ENCODE data around the gene RIIAD1.
"Not testable (repeated sequence)": the region's sequence is repeated elsewhere in the genome, so short reads cannot be mapped to it uniquely, and the experiment has no call there.

RIIAD1 gene

DNA sequence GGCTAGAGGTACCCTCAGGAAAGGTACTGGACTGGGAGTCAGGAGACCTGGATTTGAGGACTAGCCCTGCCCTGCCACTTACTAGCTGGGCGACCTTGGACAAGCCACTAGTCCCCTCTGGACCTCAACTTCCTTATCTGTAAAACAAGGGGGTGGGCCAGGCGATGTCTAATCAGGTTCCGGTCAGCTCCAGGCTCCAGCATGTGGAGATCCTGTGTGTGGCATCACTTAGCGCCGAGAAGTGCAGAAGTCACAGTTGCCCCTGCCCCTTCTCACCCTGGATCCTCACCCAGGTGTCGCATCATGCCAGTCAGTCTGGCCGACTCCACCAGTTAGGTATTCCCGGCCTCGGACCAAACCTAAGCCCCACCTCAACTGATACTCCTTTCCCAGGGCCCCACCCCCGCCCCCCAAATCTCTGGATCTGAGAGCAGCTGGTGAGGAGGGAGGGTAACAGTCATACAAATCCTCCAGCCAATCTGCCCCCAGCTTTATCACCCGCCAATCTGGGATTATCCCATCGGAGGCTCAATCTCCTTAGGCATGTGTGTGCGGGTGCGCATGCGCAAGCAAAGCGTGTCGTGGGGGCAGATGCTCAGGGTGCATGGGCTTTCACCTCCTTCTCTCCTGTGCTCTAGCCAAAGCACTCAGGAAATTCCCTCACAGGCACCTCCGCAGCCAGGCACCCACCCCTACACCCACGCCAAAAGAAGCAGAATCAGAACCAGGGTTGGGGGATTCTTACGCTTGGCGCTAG is 10.1 kb upstream of the RIIAD1 start:
- no peak for DNase-seq

DNA sequence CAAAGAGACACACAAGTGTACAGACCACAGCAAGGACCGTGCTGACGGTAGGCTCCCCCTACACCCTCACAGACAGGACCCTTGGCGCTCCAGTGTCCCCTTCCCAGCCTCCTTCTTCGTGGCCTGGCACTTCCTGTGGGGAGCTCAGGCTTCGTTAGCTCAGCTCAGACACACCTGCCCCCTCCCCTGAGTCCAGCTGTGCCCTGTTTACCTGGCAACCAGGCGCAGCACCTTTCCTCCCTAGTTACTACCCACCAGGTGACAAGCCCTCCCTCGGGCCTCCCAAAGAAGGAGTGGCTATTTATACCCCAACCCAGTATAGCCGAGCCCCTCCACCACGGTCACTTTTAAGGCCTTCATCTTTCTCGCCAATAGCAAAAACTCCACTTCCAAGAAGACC is 9.4 kb upstream of the RIIAD1 start:
- DNase-seq, result no peak

DNA sequence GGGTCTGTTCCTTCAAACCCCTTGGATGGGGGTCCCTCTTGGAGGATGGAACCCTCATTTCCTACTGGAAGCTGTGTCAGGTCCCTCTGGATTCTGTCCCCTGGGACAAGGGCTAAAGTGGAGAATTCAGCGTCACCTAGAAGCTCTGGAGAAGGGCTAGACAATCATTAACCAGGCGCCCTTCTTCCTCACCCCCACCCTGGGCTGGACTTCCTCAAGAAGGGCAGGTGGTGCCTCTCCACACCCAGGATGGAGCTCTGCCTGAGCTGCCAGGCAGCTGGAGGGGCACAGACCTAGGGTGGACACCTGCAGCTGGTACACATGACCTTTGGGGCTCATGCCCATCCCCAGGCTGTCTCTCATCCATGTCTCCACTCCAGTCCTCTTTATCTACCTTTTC is 8.3 kb upstream of the RIIAD1 start:
- DNase-seq, result no peak

DNA sequence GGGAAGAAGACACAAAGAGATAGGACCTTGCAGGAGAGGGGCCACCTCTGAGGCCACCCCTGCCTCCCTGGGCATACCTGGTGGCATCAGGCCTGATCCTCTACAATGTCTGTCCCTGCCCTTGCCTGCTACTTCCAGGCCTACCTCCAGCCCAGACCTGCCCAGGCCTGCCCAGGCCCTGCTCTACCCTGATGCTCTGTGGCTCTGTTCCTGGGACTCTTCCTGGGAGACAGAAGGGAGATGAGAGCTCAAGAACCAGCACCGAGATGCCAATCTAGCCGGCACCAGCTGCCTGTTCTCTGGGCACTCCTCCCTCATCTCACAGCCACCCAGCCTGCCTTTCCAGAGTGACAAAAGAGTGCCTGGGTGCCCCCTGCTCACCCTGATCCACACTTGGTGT is 7.4 kb upstream of the RIIAD1 start:
- DNase-seq, result no peak

DNA sequence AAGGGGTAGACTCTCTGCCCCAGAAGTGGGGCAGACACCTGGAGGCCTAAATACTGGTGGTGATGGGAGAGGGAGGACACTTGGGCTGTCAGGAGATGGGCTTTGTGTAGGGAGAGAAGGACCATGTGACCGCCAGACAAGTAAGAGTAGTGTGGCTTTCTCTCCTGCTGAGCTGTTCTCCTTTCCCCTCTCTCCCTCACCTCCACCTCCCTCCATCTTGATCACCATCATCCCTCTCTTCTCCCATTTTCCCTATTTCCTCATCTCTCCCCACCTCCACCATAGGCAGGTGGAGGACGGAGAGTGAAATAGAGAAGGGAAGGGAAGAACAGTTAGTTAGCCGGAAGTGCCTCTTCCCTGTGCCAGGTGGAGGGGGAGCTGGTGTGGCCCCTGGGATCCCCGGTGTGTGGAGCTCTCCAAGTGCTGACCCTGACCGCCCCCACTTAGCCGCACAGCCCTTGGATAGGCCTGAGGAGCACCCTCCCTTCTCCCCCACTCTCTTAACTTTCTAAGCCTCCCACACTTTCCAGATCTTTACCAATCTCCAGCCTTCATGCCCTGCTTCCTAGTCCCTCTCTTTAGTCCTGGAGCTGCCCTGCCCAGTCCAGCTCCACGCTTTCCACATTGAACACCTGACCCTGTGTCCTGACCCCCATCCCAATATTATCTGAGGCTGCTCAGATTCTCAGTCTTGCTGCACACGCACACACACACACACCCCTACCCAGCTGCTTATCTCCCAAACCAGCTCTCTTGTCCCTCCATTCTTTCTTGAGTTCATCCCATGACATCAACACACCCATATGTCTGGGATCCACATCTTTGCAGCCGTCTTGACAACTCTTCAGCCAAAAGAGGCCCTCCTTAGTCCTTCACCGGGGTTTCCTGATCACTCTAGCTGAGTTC is 6.2 kb upstream of the RIIAD1 start:
- no peak for DNase-seq

DNA sequence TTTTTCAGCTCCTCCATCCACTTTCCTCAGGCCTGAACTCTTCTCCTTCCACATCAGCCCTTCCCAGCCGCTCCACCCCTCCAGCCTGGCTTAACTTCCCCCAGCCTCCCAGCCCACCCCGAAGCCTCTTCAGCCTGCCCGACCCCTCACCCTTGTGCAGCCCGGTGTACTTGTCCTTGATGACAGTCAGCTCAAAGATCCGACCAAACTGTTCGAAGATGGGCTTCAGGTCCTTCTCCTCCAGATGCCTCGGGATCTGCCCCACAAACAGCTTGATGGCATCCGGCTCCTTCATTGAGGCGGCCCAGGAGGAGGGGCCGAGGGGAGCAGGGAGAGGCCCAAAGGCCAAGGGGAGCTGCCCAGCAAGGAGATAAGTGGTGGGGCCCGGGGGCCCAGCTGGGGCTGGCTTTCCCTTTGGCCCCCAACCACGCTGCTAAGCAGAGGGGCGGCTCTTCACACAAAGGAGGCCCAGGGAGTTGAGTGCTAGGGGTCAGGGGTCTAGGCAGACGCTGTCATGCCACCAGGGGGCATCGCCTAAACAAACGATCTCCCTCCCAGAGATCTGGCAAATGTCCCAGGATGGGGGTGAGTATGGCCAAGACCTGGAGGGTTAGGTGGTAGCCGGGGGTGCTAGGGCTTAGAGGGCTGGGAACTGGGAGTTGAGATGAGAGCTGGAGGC is 5.5 kb upstream of the RIIAD1 start:
- no peak for DNase-seq

DNA sequence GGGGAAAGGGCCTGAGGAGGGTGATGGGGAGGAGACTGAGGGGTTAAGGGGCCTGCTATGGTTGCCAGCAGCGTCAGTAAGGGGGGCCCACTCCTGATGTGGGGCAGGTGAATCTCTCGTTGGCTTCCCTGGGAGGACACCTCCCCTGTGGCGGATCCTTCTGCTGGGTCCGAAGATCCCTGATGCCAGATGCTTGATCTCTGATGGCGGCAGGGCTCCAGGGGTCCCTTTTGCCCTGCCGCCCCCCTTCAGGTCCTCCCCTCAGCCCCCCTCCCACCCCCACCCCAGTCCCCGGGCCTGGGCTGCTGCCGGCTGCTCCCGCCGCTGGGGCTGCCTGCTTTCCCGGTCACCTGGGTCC is 4.9 kb upstream of the RIIAD1 start:
- DNase-seq, result no peak

DNA sequence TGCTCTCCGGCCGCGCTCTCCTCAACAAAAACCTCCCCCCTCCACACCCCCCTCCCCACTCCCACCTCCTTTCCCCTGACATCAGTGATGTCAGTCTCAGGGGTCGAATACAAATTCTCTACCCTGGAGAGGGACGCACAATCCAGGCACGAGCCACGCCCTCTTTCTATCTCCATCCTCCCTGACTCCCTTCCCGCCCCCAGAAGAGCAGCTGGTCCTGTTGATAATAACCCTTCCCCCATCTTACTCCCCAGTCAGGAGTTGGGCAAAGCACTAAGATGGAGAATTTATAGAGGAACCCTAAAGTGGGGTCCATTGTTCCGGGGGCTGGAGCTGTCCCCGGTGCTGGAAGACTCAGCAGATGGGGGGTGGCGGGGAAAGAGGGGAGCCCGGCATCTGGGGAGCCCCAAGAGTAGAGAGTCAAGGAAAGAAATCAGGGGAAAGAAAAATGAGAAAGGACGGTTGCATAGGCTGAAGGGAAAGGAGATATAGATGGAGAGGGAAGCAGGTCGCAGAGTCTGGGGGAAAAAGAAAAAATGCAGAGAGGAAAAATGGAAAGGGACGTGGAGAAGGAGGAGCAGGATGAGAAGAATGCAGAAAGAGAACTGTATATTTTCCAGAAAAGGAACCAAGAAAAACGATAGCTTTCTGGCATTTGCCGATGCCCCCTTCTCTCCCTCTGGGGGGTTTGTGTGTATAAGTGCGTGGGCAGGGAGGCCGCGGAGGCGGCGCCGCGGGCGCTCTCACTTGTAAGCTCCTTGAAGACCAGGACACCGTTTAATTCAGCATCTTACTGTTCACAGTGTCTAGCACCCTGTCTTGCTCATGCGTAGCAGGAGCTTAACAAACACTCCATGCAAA is 4.3 kb upstream of the RIIAD1 start, which contains the start of gene CELF3:
TSS of gene CELF3 (minus strand) at position 33 of the 861 bp plus-strand sequence. CDS start 783 bp downstream, outside the sequence.
- no peak for DNase-seq

DNA sequence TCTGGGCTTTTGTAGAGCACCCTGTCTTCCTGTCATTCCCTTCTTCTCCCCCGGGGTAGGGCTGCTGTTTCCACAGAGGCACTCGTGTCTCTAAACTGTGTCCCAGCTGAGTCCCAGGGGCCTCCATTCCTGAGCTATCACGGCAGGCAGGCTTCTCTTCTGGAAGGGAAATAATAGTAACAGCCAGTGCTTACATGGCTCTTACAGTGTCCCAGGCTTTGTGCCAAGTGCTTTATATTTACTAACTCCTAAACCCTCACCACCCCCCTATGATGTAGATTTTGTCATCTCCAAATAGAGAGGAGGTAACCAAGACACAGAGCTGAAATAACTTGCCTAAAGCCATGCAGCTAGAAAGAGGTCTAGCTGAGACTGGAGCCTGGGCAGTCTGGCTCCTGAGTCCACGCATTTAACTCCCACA is 3.3 kb upstream of the RIIAD1 start:
- no peak for DNase-seq

DNA sequence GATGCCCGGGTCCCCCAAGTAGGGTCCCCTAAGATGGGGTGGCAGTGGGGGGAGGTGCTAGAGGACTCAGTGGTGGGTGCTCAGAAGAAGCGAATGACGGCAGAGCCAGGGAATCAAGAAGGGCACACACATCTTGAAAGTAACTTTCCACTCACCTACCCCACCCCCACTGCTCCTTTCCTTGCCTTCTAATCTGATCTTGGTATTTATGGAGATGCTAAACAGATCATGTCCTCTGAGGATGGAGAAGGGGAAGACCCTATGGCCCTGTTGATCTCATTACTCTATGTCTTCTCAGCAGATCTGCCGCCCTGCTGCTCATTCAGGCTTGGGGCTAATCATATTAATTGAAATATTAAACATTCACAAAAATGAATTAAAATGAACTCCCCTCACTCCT is 2.7 kb upstream of the RIIAD1 start:
- DNase-seq, result no peak

DNA sequence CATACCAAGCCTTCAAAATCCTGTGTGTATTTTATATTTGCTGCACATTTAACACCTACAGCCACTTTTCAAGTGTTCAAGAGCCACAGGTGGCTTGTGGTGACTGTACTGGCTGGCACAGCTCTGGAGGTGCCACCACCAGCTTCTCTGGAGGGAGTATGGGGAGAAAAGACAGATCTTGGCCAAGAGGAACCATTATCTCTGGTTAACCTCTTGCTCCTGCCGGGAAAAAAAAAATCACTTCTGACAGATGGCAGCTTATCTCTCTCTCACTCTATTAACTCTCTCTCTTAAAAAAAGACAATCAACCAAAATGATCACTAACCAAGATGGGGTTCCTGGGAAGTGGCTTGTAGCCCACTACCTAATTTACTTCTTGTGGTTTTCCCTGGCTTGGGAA is 1.2 kb upstream of the RIIAD1 start:
- no peak for DNase-seq

DNA sequence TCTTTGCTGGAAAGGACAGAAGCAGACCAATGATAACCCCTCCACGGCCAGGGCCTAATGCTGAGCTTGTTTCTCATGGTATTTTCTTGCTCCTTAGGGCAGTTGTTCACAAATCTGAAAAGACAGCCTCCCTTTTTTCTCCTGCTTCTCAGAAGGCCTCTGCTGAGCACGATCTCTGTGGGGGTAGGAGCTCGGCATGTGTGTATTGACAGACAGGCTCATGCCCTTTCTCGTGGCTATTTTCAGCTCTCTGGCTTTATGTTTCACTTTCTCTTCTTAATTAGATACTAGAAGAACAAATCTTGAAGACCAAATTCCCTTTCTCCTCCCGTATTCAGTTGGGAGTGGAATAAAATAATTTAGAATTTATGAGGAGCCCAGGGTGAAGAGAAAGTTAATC is 768 bp upstream of the RIIAD1 start:
- DNase-seq, result no peak

DNA sequence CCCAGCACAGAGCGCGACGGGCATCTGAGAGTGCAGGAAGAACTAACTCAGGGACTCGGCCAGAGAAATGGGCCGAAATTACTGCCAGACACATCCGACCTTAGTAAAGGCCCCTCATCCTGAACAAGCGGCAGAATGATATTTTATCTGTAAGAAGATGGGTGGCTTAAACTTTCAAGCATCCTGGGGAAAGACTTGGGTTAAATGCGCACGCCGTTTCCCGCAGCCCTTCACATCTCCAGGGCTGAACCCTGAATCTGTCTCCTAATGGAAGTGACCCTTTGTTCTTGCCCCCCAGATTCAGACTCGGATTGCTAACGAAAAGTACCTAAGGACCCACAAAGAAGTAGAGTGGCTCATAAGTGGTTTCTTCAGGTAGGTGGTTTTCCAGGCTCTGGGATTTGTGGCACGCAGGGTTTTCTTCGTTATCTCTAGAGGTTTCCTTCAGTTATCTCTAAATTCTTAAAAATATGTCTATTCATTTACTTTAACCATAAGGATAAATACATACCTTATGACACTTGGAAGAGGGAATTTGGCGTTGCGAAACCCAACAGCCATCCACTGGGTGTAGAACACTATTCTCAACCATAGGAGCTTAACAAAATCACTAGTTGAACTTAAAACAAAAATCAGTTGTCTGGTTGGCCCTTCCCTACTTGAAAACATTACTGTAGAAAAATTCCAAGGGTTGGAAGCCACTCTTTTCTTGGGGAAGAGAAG is 627 bp downstream of the RIIAD1 start:
- DNase-seq, result no peak

DNA sequence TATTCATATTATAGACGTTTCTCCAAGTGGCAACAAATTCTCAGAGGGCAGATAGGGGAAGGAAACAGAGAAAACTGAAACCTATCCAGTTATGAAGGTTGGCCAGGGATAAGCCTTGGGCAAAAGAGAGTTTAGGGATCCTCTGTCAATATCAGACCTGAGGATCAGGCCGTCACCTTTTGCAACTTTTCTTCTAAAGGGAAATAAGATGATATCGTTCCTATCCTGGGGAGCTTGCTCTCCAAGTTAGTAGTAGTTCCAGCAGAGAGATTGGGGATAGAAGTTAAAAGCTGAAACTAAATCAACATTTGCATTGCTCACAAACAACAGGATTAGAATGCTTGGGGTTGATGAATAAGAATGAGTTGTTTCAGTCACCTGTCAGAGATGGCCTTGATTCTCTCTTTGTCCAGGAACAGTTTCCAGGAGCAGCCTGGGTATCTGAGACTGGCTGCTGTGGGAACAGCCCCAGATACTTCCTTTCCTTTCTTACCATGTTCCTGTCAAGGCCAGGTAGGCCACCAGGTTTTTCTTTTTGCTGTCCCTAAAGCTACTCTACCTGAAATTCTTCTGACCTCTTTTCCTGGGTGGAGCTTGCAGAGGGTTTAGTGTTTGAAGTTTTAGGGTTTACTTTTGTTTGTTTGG is 2.5 kb downstream of the RIIAD1 start:
- DNase-seq, result no peak

DNA sequence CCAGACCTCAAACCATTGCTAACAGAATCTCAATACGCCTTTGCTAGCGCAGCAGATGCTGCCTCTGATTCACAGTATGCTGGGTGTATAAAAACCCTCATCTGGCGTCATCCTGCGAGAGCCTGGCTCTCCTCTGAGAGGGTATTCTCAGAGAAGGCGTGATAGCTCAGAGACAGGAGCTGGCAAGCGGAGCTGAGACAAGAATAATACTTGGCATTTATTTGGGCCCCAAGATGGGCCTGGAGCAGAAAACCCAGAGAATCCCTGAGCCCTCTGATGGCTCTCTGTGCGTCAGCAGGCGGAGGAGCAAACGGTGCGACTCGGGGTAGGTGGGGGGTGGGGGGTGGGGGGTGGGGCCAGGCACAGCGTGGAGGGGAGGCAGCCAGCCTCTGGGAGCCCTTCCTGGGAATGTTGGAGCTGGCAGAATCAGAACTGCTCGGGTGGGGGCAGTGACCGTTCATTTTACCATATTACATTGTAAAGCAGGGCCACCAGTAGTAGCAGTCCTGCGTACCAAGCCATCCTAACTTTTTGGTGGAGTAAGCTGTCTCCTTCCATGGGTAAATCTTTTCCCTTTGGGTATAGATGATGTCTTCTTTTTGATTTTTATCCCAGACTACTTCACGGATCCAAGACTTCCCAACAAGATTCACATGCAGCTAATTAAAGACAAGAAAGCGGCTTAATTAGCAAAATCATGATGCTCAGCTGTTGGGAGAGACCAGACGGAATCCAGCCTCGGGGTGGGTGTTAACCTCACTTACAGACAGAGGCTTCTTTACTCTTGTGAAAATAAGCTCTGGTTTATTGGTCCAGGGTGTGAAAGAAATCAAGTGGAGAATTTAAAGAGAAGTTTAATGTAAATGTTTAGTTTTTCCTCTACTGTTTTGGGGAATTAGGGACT is 7.1 kb downstream of the RIIAD1 start:
- DNase-seq, result no peak

DNA sequence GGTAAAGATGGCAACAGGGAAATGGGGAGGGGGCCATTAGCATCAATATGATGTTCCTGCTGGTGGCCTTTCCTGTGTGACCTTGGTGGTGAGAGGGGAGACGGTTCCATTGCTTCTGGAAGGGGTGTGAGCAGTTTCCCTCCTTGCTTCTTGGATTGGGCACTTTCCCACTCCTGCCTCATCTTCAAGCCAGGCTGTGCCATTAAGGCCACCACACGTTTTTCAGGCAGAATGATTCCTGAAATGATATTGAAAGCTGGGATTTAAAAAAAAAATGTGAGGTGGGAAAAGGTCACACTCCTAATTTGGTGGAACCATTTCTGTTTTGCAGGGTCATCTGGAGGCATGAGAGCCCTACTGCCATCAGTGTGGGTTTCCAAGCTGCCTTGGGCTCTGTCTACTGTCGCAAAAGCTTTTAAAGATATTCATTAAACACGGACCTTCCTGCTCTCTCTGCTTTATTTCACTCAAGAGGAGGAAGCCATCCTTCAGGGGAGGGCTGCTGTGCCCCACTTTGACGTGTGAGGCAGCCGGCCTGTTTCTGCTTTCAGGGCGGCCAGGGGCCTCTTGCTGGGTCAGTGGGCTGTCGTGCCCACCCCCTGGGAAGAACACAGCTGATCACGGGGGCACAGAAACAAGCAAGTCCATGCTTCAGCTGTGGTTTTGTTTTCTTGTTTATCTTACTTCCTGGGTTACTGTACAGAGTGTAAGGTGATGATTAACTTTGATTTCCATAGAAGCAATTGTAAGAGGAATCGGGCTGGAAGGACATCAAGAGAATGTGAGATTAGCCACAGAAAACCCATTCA is 8.0 kb downstream of the RIIAD1 start:
- DNase-seq, result no peak

DNA sequence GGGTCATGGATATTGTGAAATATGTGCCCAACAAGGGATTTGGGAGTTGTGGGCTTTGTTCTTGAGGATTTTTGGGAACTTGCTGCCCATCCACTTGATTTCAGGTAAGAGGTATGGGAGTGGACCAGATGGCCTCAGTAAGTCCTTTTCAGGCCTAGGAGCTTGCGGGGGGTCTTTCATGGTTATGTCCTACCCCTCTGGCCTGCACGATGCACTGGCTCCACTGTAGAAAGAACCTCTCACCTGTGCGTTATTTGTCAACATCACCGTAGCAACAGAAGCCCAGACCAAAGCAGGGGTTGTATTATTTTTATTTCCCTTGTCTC is 8.6 kb downstream of the RIIAD1 start:
- no peak for DNase-seq

DNA sequence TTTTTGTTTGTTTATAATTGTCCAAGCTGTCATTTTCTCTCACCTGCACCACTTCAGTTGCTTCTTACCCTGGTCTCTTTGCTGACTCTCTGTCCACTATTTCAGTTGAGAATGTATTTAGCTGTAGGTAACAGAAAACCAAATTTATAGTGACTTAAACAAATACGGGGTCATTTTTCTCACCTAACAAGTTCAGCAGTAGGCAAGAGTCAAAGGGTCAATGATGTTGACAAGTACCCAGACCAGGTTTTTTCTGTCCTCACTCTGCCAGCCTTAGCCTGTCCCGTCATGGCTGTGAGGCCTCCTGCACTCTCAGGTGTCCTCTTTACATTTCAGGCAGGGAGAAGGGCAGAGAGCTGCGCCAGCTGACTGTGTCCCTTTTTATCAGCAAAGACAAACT is 11.8 kb downstream of the RIIAD1 start:
- no peak for DNase-seq

DNA sequence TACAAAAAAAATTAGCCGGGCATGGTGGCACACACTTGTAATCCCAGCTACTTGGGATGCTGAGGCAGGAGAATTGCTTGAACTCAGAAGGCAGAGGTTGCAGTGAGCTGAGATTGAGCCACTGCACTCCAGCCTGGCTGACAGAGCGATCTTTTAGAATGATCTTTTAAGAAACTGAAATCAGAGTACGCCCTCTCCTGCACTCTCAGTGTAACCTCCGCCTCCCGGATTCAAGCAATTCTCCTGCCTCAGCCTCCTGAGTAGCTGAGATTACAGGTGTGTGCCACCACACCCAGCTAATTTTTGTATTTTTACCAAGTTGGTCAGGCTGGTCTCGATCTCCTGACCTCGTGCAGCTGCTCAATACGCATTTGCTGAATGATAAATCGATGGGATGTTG is 12.7 kb downstream of the RIIAD1 start:
- not testable (repeated sequence) for DNase-seq

DNA sequence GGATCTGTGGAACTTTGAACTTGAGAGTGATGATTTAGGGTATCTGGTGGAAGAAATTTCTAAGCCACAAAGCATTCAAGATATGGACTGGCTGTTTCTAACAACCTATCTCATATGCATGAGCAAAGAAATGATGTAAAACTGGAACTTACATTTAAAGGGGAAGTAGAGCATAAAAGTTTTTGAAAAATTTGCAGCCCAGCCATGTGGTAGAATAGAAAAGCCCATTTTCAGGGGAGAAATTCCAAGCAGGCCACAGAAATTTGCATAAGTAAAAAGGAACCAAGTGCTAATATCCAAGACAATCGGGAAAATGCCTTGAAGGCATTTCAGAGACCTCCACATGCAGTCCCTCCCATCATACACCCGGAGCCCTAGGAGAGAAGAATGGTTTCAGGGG is 15.7 kb downstream of the RIIAD1 start:
- DNase-seq, result no peak

Data from kidney glomerular epithelial cell (primary cell).